IMR-90 (cell line): Measurements from ENCODE around the gene ZDHHC7.

Source experiments
- CEBPB ChIP-seq: IDR thresholded peaks from 2 replicates; pipeline ENCODE4 v1.6.1; 2012; ENCODE audit warnings: low read depth, low read length, improper control_type of control experiment
- CHD1 ChIP-seq: IDR thresholded peaks from 2 replicates; pipeline ENCODE4 v1.6.1; 2012; ENCODE audit warnings: low read depth, low read length, improper control_type of control experiment
- FOS ChIP-seq: fragments of 150-350 bp; IDR thresholded peaks from 2 replicates; pipeline ENCODE4 v1.6.1; 2016; ENCODE audit warnings: low read depth, low read length
- POLR2A ChIP-seq: IDR thresholded peaks from 2 replicates; pipeline ENCODE4 v1.6.1; 2012; ENCODE audit warnings: mild to moderate bottlenecking, low read depth, low read length
- RAD21 ChIP-seq: IDR thresholded peaks from 2 replicates; pipeline ENCODE4 v1.6.1; 2012; ENCODE audit warnings: low read length, improper control_type of control experiment
- RCOR1 ChIP-seq: IDR thresholded peaks from 2 replicates; pipeline ENCODE4 v1.6.1; 2012; ENCODE audit warnings: mild to moderate bottlenecking, low read length, improper control_type of control experiment; ENCODE audit not compliant: insufficient replicate concordance
- RFX5 ChIP-seq: IDR thresholded peaks from 2 replicates; pipeline ENCODE4 v1.8.0; 2012; ENCODE audit warnings: low read depth, mild to moderate bottlenecking, low read length, moderate library complexity
- SMC3 ChIP-seq: fragments of 150-350 bp; IDR thresholded peaks from 2 replicates; pipeline ENCODE4 v1.6.1; 2016; ENCODE audit warnings: low read depth, mild to moderate bottlenecking, antibody characterized with exemption, low read length, moderate library complexity
- TF ChIP-seq, protein P1 (sequence below): conservative IDR thresholded peaks from 2 replicates; pipeline ENCODE4 v1.5.1; 2012; ENCODE audit warnings: mild to moderate bottlenecking, low read depth, low read length, improper control_type of control experiment
- TF ChIP-seq, protein P2 (sequence below): fragments of 150-350 bp; IDR thresholded peaks from 2 replicates; pipeline ENCODE4 v1.6.1; 2016; ENCODE audit warnings: low read depth, mild to moderate bottlenecking, low read length, moderate library complexity, borderline replicate concordance
- TF ChIP-seq, protein P3 (sequence below): fragments of 150-350 bp; IDR thresholded peaks from 2 replicates; pipeline ENCODE4 v1.6.1; 2017; ENCODE audit warnings: mild to moderate bottlenecking, antibody characterized with exemption, low read length, low read depth

DNA sequence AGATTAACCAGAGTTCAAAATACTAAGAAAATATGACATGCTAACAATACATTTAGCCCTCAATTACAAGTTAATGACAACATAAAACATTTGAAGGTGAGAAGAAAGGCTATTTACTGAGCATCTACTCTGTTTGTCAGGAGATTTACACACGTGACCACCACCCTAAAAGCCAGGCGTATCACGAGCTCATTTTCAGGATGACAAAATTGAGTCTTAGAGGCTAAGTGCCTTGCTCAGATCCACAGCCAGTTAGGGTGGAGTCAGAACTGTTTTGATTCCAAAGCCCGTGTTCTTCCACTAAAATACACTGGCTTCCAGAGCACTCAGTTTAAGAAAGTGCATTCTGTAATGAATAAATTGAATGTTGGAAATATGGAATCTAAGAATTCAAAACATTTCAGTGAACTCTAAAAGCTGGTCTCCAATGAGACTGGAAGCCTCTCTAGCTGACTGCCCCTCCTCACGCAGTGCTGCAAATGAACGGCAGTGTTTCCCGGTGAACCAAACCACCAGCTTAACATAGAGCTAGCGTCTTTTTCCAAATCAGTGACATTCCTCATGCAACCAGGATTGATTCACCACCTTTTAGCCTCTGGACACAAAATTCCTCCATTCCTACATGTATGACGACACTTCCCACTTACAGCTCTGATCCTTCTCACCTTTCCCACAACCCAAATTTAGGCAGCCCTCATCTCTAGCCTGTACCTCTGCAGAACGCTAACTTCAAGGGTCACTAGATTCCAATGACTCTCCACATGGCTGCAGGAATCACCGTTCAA lies 5.9 kb downstream of the ZDHHC7 start:
- TF ChIP-seq POLR2A: no peak
- TF ChIP-seq, protein P1, sequence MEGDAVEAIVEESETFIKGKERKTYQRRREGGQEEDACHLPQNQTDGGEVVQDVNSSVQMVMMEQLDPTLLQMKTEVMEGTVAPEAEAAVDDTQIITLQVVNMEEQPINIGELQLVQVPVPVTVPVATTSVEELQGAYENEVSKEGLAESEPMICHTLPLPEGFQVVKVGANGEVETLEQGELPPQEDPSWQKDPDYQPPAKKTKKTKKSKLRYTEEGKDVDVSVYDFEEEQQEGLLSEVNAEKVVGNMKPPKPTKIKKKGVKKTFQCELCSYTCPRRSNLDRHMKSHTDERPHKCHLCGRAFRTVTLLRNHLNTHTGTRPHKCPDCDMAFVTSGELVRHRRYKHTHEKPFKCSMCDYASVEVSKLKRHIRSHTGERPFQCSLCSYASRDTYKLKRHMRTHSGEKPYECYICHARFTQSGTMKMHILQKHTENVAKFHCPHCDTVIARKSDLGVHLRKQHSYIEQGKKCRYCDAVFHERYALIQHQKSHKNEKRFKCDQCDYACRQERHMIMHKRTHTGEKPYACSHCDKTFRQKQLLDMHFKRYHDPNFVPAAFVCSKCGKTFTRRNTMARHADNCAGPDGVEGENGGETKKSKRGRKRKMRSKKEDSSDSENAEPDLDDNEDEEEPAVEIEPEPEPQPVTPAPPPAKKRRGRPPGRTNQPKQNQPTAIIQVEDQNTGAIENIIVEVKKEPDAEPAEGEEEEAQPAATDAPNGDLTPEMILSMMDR: no peak
- TF ChIP-seq, protein P2, sequence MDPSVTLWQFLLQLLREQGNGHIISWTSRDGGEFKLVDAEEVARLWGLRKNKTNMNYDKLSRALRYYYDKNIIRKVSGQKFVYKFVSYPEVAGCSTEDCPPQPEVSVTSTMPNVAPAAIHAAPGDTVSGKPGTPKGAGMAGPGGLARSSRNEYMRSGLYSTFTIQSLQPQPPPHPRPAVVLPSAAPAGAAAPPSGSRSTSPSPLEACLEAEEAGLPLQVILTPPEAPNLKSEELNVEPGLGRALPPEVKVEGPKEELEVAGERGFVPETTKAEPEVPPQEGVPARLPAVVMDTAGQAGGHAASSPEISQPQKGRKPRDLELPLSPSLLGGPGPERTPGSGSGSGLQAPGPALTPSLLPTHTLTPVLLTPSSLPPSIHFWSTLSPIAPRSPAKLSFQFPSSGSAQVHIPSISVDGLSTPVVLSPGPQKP: no peak
- TF ChIP-seq, protein P3, sequence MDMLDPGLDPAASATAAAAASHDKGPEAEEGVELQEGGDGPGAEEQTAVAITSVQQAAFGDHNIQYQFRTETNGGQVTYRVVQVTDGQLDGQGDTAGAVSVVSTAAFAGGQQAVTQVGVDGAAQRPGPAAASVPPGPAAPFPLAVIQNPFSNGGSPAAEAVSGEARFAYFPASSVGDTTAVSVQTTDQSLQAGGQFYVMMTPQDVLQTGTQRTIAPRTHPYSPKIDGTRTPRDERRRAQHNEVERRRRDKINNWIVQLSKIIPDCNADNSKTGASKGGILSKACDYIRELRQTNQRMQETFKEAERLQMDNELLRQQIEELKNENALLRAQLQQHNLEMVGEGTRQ: no peak
- no peak for TF ChIP-seq SMC3
- no peak for TF ChIP-seq FOS
- no peak for TF ChIP-seq CEBPB
- no peak for TF ChIP-seq RAD21
- TF ChIP-seq RFX5: no peak
- TF ChIP-seq RCOR1: no peak
- no peak for TF ChIP-seq CHD1
